KMS-11 (cell line): ENCODE results near the gene PPHLN1.

Source experiments
- H2AFZ ChIP-seq: fragments of 200-600 bp; sonication (generic); 2 replicates; pipeline ENCODE4 v1.6.1; 2016; ENCODE audit warnings: antibody characterized with exemption, mixed run types, low read depth
- H3K27ac ChIP-seq: fragments of 200-600 bp; sonication (generic); 2 replicates; pipeline ENCODE4 v1.6.1; 2016; ENCODE audit warnings: mild to moderate bottlenecking, mixed run types
- H3K27me3 ChIP-seq: fragments of 200-600 bp; sonication (generic); 2 replicates; pipeline ENCODE4 v1.6.1; 2017; ENCODE audit warnings: mild to moderate bottlenecking, low read depth, mixed run types, moderate library complexity; ENCODE audit not compliant: insufficient read depth
- H3K36me3 ChIP-seq: fragments of 200-600 bp; sonication (generic); 2 replicates; pipeline ENCODE4 v1.6.1; 2017; ENCODE audit warnings: mild to moderate bottlenecking, mixed run types; ENCODE audit not compliant: insufficient read depth
- H3K4me1 ChIP-seq: fragments of 200-600 bp; sonication (generic); 2 replicates; pipeline ENCODE4 v1.6.1; 2016; ENCODE audit warnings: mild to moderate bottlenecking, low read depth, mixed run types; ENCODE audit not compliant: poor library complexity, severe bottlenecking
- H3K4me2 ChIP-seq: fragments of 200-600 bp; sonication (generic); 2 replicates; pipeline ENCODE4 v1.7.0; 2016; ENCODE audit warnings: mild to moderate bottlenecking, mixed run types
- H3K4me3 ChIP-seq: fragments of 200-600 bp; sonication (generic); IDR thresholded peaks from 2 replicates; pipeline ENCODE4 v1.6.1; 2017; ENCODE audit warnings: low read depth, low read length, mixed read lengths; ENCODE audit not compliant: insufficient read depth
- H3K79me2 ChIP-seq: fragments of 200-600 bp; sonication (generic); 2 replicates; pipeline ENCODE4 v1.6.1; 2016; ENCODE audit warnings: low read depth, mixed run types; ENCODE audit not compliant: insufficient read depth
- H3K9ac ChIP-seq: fragments of 200-600 bp; sonication (generic); 2 replicates; pipeline ENCODE4 v1.6.1; 2016; ENCODE audit warnings: mild to moderate bottlenecking, mixed run types
- H4K20me1 ChIP-seq: fragments of 200-600 bp; sonication (generic); 2 replicates; pipeline ENCODE4 v1.6.1; 2016; ENCODE audit warnings: mild to moderate bottlenecking, mixed run types; ENCODE audit not compliant: insufficient read depth
- TF ChIP-seq, protein P1 (sequence below): fragments of 200-600 bp; sonication (generic); conservative IDR thresholded peaks from 2 replicates; pipeline ENCODE4 v1.6.1; 2017; ENCODE audit warnings: low read depth, mild to moderate bottlenecking, antibody characterized with exemption, low read length, moderate library complexity, mixed read lengths

Gene PPHLN1

DNA sequence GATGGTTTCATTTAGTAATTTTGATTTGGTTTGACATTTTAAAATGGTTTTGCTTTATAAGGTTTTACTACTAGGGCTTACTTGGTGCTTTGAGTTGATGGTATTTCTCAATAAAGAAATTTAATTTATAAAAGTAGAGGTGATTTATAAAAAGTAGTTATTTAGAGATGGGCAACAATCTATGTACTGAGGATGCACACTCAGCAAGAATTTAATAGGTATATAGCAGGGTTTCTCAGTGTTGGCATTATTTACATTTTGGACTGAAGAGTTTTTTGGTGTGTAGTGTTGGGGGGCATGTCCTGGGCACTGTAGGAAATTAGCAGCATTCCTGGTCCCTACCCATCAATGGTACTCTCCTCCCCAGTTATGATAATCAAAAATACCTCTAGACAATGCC is 47.7 kb downstream of the PPHLN1 start:
- Histone ChIP-seq H3K9ac (no peak overlapping the region), H3K4me2 (no peak overlapping the region), H3K27ac (no peak overlapping the region), H3K27me3 (no peaks in the 10 kb centered on the region), H4K20me1 (no peaks in the 10 kb centered on the region), H2AFZ (no peak overlapping the region), H3K36me3 (no peaks in the 10 kb centered on the region), H3K4me3 (no peak overlapping the region), H3K4me1 (no peaks in the 10 kb centered on the region), H3K79me2 (no peaks in the 10 kb centered on the region)
- TF ChIP-seq, protein P1, sequence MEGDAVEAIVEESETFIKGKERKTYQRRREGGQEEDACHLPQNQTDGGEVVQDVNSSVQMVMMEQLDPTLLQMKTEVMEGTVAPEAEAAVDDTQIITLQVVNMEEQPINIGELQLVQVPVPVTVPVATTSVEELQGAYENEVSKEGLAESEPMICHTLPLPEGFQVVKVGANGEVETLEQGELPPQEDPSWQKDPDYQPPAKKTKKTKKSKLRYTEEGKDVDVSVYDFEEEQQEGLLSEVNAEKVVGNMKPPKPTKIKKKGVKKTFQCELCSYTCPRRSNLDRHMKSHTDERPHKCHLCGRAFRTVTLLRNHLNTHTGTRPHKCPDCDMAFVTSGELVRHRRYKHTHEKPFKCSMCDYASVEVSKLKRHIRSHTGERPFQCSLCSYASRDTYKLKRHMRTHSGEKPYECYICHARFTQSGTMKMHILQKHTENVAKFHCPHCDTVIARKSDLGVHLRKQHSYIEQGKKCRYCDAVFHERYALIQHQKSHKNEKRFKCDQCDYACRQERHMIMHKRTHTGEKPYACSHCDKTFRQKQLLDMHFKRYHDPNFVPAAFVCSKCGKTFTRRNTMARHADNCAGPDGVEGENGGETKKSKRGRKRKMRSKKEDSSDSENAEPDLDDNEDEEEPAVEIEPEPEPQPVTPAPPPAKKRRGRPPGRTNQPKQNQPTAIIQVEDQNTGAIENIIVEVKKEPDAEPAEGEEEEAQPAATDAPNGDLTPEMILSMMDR = no peak

DNA sequence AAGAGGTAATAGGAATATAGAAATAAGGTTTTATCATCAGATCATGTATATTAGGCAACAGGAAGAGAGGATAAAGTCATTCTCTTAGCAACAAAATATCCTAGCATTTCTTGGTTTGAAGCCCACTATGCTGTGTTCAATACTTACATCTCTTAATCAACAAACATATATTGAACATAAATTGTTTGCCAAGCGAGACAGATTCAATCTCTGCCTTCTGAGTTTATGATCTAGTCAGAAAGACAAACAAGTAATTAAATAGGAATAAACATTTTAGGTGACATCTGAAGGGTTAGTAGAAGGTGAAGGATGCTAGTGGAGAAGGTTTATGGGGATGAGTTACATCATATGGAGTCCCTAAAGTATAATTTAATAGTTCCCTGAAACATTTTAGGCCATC is 54.8 kb downstream of the PPHLN1 start:
- no peak overlapping the region for H3K9ac ChIP-seq
- H4K20me1 ChIP-seq = no peaks in the 10 kb centered on the region
- H3K4me1 ChIP-seq = no peaks in the 10 kb centered on the region
- no peak overlapping the region for H3K27ac ChIP-seq
- no peak overlapping the region for H2AFZ ChIP-seq
- no peaks in the 10 kb centered on the region for H3K27me3 ChIP-seq
- TF ChIP-seq, protein P1 = no peak
- no peak overlapping the region for H3K4me2 ChIP-seq
- H3K4me3 ChIP-seq = no peak overlapping the region
- H3K36me3 ChIP-seq = no peaks in the 10 kb centered on the region
- H3K79me2 ChIP-seq = no peaks in the 10 kb centered on the region

DNA sequence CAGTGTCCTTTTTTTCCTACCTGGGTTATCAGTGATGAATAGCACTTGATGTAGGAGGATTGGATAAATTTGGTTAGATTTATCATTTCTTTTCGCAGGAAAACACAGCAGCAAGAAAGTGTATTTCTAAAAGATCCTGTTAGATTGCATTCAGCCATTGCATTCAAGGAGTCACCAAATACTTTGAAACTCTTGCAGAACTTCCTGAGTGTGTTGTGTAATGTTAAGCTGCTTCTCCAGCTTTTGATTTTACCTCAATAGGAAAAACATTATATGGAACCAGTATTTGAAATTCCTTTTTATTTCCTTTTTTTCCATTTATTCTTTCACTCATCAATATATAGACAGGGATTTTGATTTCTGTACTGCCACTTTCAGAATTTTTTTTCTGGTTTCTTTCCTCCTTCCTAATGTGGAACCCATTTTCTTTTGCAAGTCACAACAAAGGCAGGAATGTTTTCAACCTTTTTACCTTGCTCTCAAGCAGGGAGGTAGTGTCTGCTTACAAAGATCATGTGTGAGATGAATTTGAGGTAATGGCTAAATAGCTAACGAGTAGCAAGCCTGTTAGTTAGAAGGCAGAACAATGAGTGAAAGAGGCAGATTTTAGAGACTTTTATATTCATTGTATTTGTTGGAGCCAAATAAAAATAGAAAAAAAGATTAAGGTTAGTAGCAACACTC is 56.2 kb downstream of the PPHLN1 start:
- Histone ChIP-seq H3K4me1 (no peaks in the 10 kb centered on the region), H2AFZ (no peak overlapping the region), H3K27ac (no peak overlapping the region), H3K4me2 (no peak overlapping the region), H3K9ac (no peak overlapping the region), H3K36me3 (no peaks in the 10 kb centered on the region), H4K20me1 (no peaks in the 10 kb centered on the region), H3K79me2 (no peaks in the 10 kb centered on the region), H3K27me3 (no peaks in the 10 kb centered on the region), H3K4me3 (no peak overlapping the region)
- TF ChIP-seq, protein P1 = no peak

DNA sequence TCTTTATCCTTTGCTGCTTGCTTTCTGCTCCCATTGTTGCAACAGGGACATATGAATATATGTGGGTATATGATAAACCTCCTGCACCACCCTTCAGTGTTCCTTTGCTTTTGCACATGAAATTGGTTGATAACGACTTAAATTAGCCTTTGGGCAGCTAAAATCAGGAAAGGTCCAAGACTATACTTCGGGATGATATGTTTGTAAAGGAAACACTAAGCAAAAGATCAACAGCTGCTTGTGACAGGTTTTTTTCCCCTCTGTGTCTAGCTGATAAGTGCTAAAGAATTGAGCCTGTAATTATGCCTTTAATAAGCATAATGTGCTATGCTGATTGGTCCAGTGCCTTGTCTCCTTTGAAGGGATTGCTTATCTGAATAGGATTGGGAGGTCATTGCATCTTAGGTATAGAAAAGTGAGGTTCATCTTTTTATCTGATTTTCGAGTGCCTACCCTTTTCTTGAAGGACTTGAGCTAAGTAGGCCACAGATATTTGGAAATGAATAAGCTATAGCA is 59.4 kb downstream of the PPHLN1 start:
- H2AFZ ChIP-seq = no peak overlapping the region
- no peak overlapping the region for H3K9ac ChIP-seq
- H3K79me2 ChIP-seq = no peaks in the 10 kb centered on the region
- TF ChIP-seq, protein P1 = no peak
- H3K36me3 ChIP-seq = no peaks in the 10 kb centered on the region
- no peak overlapping the region for H3K4me3 ChIP-seq
- H3K27me3 ChIP-seq = no peaks in the 10 kb centered on the region
- no peak overlapping the region for H3K4me2 ChIP-seq
- no peak overlapping the region for H3K27ac ChIP-seq
- H3K4me1 ChIP-seq = no peaks in the 10 kb centered on the region
- no peaks in the 10 kb centered on the region for H4K20me1 ChIP-seq
